ENCODE results near the gene CD247.

The CD247 gene

DNA sequence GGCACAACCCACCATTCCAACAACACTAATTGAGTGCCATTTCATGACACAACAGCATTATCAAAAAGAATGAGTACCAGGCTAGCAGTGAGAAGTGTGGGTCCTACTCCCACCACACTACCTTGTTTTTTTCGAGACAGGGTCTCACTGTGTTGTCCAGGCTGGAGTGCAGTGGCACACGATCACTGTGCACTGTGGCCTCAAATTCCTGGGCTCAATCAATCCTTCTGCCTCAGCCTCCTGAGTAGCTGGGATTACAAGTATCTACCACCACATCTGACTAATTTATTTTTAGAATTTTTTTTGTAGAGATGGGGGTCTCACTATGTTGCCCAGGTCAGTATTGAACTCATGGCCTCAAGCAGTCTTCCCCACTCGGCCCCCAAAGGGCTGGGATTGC, 30.7 kb downstream of the CD247 start:
- no peak for DNase-seq

DNA sequence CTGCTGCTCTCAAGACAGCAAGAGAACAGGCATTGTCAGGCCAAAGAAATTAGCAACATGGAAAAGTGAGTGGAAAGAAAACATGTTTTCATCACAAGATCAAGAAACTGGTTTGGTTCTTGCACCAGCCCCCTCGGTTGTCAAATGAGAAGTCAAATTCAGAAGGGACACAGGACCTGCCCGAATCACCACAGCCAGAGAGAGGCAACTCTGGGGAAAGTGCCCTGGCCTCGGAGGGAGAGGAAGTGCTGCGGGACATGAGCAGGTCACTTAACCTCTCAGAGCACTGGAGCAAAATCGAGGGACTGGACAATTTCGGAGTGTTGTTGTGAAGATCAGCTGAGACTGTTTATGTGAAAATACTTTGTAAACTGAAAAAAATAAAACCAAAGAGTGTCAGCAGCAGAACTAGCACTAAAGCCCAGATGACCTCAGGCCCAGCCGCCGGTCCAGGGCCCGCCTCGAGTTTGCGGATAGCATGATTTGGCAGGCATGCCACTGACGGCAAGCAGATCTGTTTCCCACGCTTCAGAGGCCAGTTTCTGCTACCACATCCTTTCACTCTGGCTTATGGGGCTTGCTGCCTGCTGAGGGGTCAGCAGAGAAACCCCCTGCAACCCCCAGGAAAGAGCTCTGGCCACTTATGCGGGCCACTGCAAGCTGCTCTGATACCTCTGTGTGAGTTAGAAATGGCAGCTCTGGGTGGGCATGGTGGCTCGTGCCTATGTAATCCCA, 32.1 kb downstream of the CD247 start:
- DNase-seq = no peak

DNA sequence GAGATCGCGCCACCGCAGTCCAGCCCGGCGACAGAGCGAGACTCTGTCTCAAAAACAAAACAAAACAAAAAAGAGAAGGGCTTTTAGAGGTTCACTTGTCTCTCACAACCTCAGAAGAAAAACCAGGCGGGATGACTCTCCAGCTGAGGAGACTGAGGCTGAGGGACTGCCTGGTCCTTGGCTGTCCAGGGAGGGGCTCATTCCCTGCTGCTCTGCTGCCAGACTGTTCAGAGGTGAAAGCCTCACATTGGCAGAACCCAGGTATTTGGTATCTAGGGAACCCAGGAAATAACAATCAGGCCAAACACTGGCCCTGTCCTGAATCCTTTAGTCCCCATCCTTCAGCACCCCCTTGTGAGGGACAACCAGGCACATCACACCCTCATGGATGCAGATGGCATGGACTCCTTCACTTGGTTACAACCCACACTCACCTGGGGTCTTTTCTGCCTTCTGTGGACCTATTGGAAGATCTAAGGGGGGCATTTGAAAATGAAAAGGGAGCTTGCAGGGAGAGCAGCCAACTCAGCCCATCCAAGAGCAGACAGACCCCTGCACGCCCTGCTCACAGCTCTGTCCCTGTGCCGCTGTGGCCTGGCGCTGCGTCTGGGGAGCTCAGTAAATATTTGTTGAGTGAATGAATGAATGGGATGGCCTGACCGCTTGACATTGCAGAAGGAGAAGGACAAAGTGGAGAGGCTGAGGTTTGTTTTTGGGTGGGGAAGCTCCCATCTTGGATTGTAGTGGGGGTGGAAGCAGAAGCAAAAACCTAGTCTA, 33.4 kb downstream of the CD247 start:
- DNase-seq = no peak

DNA sequence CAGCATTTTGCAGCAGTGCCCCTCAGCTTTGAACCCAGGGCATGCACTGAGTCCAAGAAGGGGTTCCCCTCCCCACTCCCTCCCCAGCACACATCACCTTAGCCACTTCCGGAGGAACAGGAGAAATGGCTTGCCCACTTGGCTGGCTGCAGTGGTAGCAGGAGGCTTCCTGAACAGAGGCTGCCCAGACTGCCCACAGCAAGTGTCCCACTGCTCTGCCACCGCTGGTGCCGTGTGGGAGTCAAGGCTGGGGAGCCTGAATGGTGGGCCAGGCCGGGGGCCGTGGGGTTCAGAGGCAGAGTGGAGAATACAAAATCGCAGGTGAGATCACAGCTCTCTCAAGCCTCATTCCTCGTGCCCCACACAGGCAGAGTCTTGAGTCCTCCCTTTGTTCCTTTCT, 34.5 kb downstream of the CD247 start:
- peak; percentile 53 for DNase-seq

DNA sequence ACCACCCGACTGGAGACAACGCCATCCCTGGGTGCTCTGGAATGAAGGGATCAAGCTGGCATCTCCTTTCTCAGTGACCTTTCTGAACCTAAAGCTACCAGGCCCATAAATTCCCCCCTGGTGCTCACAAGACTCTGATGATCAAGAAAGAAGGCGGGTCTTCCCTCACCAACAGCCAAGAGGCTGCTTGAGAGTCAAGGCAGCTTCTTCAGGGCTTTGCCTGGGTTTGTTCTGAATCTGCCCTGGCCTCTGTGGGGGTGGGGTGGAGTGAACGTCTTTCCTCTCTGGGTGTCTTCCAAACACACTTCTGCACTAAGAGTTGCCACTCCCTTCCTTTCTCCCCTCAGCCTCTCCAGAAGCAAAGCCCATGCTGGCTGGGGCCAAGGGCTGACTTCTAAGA, 36.1 kb downstream of the CD247 start:
- DNase-seq = peak; percentile 55

GRCh38 chr1:167479331-167479979, 38.9 kb downstream of the CD247 start:
- no peak for DNase-seq

DNA sequence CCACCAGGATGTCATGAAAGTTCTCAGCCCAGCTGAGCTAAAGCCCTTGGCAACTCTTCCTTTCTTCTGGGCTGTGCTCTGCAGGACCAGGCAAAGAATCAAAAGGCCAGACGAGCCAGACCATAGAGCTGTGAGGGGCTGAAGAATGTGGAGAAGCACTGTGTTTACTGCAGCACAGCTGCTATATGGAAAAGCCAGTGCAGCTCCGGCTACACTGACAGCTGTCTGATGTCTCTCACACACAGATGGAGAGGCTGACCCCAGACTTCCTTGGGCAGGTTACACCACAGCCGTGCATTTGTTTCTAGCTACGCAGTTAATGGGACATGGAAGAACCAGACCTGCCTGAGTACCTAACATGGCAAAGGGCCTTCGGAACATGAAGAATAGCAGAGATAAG, 40.3 kb downstream of the CD247 start:
- DNase-seq = no peak

- no peak for DNase-seq
Measured at GRCh38 chr1:167476061-167476460, 42.3 kb downstream of the CD247 start.

GRCh38 chr1:167474191-167474641, 44.1 kb downstream of the CD247 start:
- no peak for DNase-seq

DNA sequence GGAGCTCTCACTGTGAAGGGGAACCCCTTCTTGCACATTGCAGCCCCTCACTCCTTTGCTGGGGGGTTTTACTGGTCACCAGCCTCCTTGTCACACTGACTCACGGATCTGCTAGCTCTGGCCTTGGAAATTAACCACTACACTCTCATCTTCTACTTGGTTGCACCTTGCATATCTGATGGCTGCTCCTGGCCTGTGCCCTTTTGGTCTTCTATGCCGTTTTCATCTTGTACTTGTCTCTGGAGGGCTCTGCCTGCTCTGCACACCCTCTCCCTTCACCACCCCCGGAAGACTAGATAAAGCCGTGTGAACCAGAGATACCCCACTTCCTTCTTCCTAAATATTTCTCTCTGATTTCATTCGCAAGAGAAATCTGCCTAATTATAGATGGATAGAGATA, 44.6 kb downstream of the CD247 start:
- no peak for DNase-seq

DNA sequence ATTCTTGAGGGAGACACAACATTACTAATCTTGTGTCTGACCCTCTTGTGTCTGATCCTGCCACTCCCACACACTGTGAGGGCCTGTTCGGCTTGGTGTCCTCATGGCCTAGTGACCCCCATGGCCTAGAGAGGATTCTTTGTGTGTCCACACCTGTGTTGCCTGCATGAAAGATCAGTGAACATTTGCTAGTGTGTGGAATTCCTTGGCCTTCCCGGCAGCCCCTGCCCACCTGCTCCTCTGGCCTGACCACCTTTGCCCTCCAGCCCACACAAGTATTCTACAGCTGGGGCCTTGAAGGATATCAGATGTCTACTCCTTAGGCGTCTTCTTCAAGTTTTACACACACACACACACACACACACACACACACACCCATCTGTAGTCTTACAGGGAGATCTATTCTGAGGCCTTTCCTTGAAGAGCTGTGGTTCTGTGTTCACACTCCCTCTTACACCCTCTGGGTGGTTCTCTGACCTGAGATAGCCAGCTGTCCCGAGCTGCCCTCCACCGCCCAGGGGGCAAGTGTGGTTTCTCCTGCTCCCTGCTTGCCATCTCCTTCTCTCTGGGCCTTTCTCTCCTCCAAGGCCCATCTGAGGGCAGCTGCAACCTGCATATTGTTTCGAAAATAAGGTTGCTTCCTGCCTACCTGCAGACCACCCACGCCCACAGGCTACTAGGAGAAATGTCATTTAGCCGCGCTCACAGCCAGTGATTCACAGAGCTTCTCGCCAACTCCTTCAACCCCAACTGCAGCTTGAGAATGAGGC, 45.4 kb downstream of the CD247 start:
- DNase-seq = no peak

GRCh38 chr1:167471568-167471967, 46.8 kb downstream of the CD247 start:
- no peak for DNase-seq

- DNase-seq = no peak
Measured at GRCh38 chr1:167469280-167469965, 48.9 kb downstream of the CD247 start.

DNA sequence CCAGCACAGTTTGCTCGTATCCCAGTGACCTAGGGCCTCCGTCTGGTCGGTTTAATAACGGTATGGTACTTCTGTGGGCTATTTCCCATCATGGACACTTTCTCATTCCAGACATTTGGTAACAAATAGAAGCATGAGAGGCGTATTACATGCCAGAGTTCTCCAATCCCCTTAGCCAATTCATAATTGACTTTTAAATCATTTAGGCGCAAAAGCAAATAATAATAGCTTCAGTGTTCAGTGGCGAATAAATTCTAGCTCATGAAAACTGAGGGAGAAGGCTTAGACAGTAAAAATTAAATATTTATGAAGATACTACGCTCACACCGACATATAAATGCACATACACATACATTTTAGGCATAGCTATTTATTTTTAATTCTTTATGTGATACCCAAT, 50.6 kb downstream of the CD247 start:
- no peak for DNase-seq

GRCh38 chr1:167467126-167467710, 51.1 kb downstream of the CD247 start:
- DNase-seq = no peak

- DNase-seq = no peak
Measured at GRCh38 chr1:167465743-167466142, 52.6 kb downstream of the CD247 start.

GRCh38 chr1:167465018-167465417, 53.3 kb downstream of the CD247 start:
- DNase-seq = no peak

- no peak for DNase-seq
Measured at GRCh38 chr1:167463875-167464575, 54.3 kb downstream of the CD247 start.

- DNase-seq = no peak
Measured at GRCh38 chr1:167463080-167463479, 55.2 kb downstream of the CD247 start.

GRCh38 chr1:167462341-167462740, 56.0 kb downstream of the CD247 start:
- DNase-seq = no peak

GRCh38 chr1:167460836-167461235, 57.5 kb downstream of the CD247 start:
- no peak for DNase-seq

All from activated CD4-positive, alpha-beta T cell treated with anti-CD3 and anti-CD28 coated beads, Interleukin-10, Interleukin-2, amounts not matched to agents 100 ng/mL and 50 ng/mL, durations not matched to agents 16 hours and 8 hours (primary cell).